GM20000 (cell line): Measurements from ENCODE around the gene UBE2A.
A peak's percentile ranks its signal among the peaks of the same experiment; 100 is the strongest.

Experiments used
- DNase-seq: peaks from one replicate; pipeline ENCODE4 v3.0.0; 2012; ENCODE audit warnings: low spot score
- TF ChIP-seq, protein P1 (sequence below): IDR thresholded peaks from 2 replicates; pipeline ENCODE4 v1.5.1; 2012; ENCODE audit warnings: mild to moderate bottlenecking, control low read depth; ENCODE audit errors: extremely low read depth, missing control alignments

UBE2A gene

DNA sequence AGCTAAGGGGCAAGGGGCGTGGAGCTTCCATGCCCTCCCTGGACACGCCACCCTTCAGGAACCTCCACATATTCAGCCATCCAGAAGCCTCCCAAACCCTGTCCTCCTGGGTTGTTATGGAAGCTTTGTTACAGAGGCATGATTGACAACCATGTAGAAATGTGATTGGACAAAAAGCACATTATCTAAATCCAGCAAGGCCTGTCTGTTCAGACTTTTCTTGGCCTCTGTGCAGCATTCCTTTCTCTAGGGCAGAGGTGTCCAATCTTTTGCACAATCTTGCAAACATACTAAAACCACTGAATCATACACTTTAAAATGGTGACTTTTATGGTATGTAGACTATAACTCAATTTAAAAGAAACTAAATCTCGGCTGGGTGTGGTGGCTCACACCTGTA is 21.9 kb upstream of the UBE2A start:
- no peak for DNase-seq
- TF ChIP-seq, protein P1, sequence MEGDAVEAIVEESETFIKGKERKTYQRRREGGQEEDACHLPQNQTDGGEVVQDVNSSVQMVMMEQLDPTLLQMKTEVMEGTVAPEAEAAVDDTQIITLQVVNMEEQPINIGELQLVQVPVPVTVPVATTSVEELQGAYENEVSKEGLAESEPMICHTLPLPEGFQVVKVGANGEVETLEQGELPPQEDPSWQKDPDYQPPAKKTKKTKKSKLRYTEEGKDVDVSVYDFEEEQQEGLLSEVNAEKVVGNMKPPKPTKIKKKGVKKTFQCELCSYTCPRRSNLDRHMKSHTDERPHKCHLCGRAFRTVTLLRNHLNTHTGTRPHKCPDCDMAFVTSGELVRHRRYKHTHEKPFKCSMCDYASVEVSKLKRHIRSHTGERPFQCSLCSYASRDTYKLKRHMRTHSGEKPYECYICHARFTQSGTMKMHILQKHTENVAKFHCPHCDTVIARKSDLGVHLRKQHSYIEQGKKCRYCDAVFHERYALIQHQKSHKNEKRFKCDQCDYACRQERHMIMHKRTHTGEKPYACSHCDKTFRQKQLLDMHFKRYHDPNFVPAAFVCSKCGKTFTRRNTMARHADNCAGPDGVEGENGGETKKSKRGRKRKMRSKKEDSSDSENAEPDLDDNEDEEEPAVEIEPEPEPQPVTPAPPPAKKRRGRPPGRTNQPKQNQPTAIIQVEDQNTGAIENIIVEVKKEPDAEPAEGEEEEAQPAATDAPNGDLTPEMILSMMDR: no peak

DNA sequence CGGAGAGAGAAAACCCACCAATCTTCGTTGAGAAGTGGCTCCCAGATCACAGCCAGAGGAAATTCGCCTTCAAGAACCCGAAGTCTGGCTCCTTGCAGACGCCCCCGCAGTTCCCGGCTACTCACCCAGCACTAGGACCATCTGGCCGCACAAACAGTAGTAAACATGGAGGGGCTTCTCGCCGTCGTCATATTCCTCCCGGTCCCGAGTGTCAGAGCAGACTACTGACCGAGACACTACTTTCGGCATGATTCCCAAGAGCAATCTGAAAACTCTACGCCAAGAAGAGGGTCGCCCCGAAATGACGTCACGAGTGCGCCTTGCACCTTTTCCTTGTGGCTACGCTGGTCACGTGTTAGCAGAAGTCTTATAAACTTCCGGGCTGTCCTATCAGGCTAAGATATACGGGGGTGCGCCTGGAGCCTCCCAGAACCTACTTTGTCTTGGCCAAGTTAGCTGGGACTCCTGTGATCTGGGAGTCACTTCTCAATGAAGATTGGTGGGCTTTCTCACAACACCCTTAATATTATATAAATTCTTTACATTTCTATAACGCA is 9.2 kb upstream of the UBE2A start, which contains the start of gene STEEP1:
STEEP1 (minus strand) TSS at position 303 of the 557 bp plus-strand sequence; CDS start at position 249, 54 bp downstream.
- DNase-seq: peak; percentile 80
- TF ChIP-seq, protein P1: no peak

DNA sequence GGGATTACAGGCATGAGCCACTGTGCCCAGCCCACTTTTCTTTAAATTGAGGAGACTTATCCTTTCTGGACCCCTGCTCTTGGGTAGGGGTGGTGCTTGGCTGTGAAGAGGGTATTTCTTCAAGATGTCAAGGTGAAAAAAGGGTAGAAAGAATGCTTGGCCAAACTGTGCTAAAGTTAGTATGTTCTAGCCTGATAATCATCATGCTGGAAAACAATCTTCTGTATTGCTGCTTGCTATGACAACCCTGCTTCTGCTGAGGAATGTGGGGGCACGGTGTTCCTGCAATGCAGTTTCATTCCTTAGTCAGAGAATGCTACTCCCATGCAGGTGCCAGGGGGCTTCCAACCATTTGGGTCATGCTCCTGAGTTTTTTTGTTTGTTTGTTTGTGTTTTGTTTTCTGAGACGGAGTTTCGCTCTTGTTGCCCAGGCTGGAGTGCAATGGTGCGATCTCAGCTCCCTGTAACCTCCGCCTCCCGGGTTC is 4.0 kb upstream of the UBE2A start:
- no peak for DNase-seq
- TF ChIP-seq, protein P1: no peak

DNA sequence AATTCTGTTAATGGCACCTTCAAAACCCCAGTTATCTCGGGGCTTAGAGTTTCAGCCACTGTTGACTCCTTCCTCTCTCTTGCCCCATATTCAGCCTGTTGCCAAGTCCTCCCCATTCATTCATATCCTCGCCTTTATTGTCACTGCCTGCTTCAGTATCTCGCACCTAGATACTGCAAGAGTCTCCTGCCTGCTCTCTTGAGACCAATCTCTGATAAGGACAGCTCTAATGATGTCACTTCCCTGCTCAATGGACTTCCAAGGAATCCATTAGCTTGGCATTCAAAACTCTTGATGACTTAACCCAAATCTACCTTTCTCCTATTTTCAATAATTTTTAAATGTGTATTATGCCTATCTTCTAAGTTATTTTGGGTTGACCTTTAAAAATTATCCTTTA is 1.1 kb upstream of the UBE2A start:
- TF ChIP-seq, protein P1: no peak
- no peak for DNase-seq

DNA sequence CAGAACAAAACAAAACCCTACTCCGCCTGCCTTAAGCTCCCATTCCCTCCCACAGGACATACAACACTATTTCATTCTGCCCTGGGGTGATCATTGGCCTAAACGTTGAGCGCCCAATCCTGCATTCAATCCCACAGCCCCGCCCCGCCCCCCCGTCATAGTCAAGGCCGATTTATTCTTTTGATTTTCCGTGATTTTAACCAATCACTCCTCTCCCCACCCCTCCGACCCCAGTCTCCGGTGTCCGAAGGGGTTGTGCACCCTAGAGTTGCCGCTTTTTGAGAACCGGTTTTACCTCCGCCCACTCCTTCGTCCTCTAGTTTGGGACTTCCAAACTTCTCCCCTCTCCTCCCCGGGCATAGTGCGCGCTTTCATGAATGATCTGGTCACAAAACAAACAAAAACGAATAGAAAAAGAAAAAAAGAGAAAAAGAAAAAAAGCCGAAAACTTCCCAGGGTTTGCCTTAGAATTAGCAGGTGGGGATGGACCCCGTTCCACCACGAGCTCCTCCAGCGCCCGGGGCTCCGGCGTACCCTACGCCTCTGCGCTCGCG is 446 bp upstream of the UBE2A start:
- peak; percentile 20 for DNase-seq
- TF ChIP-seq, protein P1: no peak

DNA sequence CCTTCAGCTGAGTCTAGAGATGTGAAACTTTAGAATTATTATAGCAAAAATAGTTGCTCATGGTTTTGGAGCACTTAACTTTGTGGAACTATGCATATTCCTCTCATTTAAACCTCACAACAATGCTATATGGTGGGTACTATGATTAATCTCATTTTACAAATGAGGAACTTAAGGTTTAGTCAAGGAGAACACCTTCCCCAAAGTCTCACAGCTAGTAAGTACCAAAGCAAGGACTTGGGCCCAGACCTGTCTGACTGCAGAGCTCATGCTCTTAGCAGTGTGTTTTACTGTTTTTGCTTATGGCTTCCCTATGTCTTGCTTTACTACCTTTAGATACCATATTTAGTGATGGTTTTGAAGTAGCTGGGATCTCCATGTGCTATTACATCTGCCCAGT is 5.1 kb downstream of the UBE2A start:
- DNase-seq: no peak
- TF ChIP-seq, protein P1: no peak

DNA sequence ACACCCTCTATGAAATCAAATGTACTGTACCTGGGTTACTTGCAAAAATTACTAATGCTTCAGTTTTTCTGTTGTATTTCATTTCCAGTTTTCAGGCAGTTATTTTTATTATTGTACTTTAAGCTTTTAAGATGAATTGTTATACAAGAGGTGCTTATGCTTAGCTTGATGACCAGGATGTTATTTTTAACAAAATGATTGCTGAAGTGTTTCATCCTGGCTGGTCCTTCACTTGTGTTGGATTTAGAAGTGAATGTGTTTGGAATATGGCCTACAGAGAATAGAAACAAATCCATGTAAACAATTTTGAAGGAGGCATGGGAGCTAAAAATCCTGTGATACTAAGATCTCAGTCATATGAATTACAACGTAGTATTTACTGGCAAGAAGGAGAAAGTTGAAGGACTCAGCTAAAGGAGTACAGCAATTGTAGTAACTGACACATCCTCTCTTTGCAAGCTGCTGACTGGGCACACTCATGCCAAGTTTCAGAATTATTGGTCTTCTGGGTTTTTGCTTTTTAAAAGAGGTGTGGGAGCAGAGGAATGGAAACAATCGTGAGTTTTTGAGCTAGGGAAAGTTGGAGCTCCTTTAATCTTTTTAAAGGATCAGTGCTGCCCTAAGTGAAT is 9.2 kb downstream of the UBE2A start:
- TF ChIP-seq, protein P1: no peak

More for the DNA sequence above, 9.2 kb downstream of the UBE2A start:
- no peak for DNase-seq
